Fibroblast of gingiva (primary cell): ENCODE results near the gene FLNC.
A peak's percentile ranks its signal among the peaks of the same experiment; 100 is the strongest.

Source experiments
- DNase-seq: peaks from one replicate; pipeline ENCODE4 v3.0.0-alpha.2; 2011; ENCODE audit warnings: low read depth

FLNC gene, protein sequence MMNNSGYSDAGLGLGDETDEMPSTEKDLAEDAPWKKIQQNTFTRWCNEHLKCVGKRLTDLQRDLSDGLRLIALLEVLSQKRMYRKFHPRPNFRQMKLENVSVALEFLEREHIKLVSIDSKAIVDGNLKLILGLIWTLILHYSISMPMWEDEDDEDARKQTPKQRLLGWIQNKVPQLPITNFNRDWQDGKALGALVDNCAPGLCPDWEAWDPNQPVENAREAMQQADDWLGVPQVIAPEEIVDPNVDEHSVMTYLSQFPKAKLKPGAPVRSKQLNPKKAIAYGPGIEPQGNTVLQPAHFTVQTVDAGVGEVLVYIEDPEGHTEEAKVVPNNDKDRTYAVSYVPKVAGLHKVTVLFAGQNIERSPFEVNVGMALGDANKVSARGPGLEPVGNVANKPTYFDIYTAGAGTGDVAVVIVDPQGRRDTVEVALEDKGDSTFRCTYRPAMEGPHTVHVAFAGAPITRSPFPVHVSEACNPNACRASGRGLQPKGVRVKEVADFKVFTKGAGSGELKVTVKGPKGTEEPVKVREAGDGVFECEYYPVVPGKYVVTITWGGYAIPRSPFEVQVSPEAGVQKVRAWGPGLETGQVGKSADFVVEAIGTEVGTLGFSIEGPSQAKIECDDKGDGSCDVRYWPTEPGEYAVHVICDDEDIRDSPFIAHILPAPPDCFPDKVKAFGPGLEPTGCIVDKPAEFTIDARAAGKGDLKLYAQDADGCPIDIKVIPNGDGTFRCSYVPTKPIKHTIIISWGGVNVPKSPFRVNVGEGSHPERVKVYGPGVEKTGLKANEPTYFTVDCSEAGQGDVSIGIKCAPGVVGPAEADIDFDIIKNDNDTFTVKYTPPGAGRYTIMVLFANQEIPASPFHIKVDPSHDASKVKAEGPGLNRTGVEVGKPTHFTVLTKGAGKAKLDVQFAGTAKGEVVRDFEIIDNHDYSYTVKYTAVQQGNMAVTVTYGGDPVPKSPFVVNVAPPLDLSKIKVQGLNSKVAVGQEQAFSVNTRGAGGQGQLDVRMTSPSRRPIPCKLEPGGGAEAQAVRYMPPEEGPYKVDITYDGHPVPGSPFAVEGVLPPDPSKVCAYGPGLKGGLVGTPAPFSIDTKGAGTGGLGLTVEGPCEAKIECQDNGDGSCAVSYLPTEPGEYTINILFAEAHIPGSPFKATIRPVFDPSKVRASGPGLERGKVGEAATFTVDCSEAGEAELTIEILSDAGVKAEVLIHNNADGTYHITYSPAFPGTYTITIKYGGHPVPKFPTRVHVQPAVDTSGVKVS (N-terminal part only)

DNA sequence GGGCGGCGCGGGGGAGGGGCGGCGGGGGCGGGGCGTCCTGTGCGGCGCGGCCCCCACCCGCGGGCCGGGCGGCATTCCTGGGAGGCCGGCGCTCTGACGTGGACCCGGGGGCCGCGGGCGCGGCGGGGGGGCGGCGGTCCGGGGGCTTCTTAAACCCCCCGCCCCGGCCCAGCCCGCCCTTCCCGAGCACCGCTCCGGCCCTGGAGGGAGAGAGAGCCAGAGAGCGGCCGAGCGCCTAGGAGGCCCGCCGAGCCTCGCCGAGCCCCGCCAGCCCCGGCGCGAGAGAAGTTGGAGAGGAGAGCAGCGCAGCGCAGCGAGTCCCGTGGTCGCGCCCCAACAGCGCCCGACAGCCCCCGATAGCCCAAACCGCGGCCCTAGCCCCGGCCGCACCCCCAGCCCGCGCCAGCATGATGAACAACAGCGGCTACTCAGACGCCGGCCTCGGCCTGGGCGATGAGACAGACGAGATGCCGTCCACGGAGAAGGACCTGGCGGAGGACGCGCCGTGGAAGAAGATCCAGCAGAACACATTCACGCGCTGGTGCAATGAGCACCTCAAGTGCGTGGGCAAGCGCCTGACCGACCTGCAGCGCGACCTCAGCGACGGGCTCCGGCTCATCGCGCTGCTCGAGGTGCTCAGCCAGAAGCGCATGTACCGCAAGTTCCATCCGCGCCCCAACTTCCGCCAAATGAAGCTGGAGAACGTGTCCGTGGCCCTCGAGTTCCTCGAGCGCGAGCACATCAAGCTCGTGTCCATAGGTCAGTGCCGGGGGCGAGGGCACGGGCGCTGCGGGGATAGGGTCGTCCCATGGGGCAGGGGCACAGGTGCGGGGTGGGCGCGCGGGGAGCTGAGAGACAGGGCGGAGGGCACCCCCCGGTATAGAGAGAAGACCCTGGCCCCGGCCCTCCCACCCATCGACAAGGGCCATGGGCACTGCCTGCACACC, at the start of gene FLNC:
Gene FLNC (plus strand): TSS at position 176 of the 947 bp plus-strand sequence. CDS start 232 bp downstream, at position 408.
- peak; percentile 57 for DNase-seq

DNA sequence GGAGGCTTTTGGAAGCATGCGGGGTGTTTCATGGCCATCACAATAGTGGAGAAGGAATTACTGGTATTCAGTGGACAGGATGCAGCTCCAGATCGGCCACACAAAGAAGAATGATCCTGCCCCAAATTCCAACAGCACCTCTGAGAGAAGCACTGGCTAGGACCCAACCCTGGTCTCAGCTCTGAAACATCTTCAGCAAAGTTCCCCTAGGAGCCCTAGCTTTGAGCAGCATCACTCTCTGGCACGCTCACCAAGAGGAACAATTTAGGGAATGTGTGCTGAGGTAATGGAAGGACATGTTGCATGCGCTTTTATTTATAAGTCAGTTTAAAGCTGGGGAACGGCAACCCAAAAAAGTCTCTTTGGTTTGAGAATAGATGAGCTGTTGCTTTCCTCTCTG, 49.1 kb upstream of the FLNC start:
- peak; percentile 45 for DNase-seq

DNA sequence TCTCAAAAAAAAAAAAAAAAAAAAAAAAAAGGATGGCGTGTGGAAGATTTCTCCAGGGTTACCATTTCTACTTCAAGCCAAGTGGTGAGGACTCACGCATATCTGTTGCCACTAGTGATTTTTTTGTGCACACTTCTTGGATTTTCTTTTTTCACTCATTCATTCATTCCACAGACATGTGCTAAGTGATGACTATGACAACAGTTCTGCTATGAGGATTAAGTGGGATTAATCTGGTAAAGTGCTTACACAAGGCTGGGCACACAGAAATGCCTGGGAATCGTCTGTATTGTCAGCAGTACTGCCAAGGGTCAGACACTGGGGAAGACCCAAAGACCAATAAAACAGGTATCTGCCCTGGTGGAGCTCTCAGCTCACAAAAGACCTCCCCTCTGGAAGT, 48.4 kb upstream of the FLNC start:
- DNase-seq, result no peak

DNA sequence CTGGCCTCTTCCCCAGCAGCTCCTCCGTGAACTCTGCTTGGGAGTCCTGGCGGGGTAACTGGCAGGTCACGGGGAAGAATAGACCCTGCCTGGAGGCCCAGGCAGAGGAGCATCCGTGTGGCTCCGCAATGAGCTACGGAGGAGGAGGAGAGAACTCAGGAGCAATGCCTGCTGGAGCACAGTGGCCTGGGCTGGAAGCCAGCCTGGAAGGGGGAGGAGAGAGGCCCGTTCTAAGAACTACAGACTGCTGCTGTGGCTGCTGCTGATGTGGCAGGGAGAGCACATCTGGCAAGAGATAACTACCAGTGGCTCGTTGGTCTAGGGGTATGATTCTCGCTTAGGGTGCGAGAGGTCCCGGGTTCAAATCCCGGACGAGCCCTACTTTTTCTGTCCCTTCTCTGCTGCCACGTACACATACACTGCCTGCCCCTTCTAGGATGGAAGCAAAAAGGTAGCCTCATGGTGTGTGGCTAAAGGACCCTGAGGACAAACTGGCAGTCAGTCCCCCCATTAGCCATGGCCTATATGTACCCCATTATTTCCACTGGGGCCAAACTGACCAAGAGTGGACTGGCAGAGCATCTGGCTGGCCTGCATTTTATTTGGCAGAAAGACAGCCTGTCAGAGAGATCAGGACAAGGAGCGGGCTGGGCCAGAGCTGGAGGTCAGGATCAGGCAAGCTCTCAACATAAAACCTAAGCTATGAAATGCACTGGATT, 46.9 kb upstream of the FLNC start:
- peak; percentile 82 for DNase-seq

DNA sequence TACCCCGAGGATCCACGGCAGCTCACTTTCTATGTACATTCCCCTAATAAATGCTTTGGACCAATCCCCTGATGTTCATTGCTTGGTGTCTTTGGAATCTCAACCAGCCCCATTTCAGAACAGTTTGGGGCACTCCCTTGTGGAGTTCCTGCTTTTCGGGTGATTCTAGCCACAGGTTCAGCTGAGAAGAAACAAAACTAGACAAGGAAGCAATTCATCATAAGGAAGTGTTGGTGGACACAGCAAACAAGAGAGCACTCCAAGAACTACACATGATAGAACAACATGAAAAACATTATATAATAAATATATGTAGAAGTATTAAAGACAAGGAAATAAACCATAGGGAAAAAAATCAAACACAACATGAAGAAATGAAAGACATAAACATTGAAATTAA, 44.5 kb upstream of the FLNC start:
- no peak for DNase-seq

DNA sequence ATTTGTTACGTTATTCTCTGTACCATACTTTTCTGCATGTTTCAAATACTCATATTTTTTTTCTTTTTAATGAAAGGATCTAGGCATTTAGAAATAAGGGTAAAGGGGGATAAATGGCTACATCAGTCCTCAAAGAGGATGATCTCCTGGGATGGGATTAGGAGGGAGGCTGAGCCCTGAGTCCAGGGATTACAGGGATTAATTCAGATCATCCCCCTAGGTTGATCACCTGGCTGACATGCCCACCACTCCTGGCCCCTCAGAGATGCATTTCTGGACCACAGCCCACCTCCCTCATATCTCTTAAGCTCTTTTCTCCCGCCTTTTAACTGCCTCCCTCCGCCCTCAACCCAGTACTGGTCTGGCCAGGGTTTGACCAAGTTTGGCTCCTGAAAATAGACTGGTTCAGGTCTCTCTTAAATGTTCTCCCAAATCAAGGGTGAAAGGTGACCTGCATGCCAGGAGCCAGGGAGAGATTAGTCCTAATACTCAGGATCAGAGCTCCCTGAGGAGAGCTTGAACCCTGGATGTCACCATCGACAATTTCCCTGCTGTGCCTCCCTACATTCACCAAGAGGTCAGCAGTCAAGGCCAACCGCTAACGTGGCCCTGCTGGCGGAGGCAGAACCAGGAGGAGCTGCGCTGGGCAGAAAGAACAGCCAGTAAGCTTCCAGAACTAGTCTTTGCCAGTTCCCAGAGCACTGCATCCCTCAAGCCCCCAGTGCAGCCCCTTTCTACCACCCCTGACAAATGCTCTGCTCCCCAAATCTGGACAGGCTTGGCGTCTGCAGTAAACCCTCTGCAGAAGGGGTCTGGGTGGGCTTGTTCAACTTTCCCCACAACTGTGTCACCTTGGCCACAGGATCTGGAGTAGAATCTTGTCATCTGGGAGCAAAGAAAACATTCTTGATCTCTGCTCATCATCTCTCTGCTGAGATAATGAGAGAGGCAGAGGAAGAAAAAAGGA, 41.5 kb upstream of the FLNC start:
- DNase-seq, result no peak

DNA sequence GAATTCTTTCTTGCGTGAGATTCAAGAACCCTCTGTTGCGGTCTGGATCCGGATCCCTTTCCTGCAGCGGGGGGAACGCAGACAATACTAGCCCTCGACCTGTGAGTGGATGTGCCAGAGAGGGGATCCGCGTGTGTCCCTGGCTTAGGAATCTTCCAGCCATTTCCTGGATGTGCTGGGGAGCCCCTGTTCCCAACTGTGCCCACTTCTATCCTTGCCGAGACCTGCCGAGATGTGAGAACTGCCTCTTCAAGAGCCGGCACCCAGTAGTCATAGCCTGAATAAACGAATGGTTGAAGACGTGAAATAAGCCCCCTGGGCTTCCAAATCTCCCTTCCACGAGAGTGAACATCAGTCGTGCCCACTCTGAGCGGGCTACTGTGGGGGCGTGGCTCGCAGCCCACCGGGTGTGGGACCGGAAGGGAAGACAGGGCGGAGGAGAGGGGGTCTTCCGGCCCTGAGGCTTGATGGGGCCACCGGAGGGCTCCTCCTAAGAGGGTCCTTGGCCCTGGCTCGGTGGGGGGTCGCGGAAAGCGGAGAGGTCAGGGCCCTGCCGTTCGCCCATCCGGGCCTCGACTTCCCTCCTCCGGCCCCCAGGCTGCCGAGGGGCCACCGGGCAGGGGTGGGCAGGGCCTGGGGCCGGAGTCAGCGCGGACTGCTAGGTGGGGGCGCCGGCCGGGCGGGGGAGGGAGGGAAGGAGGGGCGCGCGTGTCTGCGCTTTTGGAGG, 39.7 kb upstream of the FLNC start:
- DNase-seq, result no peak

DNA sequence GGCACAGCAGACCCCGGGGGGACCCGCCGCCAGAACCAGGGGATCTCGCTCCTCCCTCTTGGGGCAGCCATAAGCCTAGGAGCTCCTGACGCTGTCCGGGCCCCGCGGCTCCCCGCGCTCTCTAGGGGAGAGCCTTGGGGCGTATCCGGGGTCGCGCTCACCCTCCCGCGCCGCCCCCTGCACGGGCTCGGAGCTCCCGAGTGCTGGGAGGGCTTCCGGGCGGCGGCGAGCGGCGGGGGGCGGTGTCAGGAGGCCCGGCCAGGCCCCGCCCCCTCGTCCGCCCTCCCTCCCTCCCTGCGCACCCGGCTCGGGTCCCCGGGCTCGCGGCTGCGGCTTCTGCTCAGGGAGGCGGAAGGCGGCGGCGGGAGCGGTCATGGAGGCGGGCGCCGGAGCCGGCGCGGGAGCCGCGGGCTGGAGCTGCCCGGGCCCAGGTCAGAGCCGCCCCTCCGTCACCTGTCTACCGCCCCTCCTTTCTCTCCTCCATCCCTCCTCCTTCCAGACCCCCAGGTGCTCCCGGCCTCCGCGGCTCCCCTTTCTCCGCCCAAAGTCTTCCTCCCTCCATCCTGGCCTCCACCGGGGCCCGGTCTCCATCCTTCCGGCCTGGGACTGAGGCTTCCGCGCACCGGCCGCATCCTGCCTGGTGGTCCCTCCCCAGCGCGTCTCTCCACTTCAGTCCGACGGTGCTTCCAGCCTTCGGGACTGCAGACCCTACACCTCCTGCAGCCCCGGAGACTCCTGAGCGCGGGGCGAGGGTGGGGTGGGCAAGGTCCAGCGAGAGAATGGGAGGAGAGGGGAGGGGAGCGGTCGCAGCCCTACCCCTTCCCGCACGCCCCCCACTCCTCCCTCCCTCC, 38.9 kb upstream of the FLNC start, which contains the start of gene CCDC136:
Gene CCDC136 (plus strand): TSS at position 848 of the 851 bp plus-strand sequence. CDS start 444 bp downstream, outside the sequence.
- peak; percentile 44 for DNase-seq

DNA sequence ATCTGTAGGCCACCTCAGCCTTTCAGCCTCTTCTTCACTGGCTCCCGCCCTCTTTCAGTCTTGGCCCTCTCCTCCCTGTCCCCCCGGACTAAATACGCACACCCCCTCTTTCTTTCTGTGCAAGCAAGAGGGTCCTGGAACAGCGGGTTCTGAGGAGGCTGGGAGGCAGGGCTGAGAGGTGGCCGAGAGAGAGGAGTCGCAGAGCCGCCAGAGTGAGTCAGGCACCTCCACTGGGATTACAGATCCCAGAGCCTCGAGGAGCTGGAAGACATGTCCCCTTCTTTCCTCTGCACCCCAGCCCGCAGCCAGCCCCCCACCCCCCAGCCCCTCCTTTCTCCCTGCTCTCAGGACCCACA, 38.3 kb upstream of the FLNC start:
- DNase-seq, result no peak

DNA sequence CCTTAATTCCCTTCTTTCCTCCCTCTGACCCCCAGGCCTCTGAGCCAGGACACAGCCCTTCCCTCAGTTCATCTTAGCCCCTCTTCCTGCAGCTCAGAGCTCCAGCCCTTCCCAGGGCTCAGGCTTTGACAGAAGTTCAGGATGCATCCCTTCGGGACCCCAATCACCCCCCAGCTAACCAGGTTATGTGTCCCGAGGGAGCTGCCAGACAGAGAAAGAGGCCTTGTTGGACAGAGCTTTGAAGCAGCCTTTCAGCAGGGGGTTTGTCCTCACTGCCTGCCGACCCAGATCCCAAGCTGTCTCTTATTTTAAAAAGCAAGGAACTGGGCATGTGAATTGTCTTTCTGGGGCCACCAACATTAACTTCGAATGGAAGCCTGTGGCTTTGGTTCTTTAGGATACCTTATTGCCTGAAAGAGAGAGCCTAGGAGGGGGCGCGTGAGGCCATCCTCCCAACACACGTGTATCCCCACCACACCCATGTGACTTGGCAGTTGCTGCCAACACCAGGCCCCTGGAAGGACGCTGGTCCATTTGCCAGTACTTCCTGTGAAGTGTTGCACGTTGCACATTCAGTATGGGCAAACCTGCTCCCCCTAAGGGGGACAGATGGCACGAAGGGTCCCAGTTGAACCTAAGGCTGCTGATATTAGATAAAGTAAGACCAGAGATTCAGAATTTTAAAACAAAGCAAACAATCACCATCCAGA, 37.6 kb upstream of the FLNC start:
- DNase-seq, result no peak

DNA sequence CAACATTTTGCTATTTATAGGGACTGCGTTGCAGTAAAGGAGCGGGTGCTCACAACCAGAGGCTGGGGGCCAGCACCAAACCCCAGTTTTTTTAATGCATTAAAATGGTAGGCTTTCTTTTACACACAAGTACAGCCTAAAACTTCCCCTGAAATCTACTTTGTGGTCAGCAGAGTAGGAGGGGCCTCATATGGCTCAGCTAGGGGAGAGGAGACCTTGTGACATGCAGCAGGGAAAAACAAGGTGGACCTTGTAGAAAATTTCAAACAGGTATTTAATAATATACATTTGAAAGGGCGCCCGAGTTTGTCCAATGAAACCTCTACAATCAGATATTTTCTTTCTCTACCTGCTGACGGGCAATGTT, 37.0 kb upstream of the FLNC start:
- DNase-seq, result no peak

DNA sequence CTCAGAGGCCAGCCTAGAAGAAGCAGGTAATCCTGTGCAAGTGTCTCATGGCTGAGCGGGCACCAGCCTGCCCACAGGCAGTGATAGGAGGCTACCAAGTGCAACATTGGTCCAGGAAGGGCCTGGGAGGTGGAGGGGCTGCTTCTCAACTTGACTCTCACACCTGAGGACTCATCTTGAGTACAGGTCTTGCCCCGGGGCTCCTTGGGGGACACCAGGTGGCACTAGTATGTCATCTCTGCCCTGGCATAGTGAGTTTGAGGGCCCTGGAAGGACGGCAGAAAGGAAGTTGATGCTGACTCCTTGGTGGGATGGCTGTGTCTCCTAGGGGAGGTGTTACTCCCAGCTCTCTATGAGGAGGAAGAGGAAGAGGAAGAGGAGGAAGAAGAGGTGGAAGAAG, 36.2 kb upstream of the FLNC start:
- DNase-seq, result no peak

DNA sequence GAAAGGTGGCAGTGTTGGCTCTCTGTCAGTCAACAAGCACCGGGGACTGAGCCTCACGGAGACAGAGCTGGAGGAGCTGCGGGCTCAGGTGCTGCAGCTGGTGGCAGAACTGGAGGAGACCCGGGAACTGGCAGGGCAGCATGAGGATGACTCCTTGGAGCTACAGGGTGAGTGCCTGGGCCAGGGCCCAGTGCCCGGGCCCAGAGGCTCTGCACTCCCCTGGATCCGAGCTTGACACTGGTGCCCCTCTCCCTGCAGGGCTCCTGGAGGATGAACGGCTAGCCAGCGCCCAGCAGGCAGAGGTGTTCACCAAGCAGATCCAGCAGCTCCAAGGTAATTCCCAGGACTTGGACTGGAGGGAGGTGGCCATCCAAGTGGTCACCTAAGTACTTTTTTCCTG, 35.8 kb upstream of the FLNC start:
- DNase-seq, result no peak

DNA sequence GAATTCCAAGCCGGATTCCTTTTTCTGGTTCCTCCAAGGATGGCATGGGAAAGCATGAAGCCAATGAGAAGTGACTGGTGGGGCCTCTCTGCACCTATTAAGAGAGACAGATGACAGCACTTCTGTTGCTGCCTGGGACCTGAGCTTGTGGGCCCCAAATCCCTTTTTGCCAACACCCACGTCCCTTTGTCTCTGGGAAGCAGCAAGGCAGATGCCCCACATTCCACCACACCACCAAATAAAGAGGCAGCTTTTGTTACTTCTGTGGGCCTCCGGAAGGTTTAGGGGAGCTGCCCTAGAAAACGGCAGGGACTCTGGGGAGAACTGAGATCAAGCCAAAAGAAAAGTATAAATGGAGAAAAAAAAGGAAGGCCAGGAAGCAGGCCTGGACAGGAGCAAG, 35.1 kb upstream of the FLNC start:
- DNase-seq, result no peak

DNA sequence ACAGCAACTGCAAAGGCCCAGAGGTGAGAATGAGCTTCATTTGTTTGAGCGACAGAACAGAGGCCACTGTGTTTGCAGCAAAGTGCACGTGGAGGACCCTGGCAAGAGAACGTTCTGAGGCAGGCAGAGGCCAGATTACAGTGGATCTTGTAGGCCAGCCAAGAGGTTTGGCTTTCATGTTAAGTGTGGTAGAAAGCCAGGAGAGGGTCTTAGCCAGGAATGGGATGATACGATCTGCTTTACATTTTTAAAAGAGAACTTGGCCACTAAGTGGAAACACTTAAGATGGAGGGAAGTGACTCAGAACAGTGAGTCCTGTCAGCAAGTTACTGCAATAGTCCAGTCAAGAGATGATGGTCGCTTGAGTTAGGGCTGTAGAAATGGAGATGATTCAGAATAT, 33.9 kb upstream of the FLNC start:
- peak; percentile 42 for DNase-seq

DNA sequence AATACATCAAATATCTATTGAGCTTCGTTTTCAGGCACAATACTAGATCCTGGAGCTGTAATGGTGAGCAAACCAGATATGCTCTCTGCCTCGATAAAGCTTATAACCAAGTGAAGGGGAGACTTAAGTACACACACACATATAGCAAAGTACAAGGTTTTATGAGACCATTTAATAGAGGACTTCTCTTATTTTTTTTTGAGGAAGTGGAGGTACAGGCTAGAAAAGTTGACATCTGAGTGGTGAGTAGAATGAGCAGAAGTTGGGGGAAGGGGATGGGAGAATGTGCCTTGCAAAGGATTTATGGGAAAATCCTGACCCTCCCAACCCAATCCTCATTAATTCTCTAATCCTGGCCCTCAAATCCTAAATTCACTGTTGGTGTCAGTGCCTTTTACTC, 30.8 kb upstream of the FLNC start:
- DNase-seq, result no peak

DNA sequence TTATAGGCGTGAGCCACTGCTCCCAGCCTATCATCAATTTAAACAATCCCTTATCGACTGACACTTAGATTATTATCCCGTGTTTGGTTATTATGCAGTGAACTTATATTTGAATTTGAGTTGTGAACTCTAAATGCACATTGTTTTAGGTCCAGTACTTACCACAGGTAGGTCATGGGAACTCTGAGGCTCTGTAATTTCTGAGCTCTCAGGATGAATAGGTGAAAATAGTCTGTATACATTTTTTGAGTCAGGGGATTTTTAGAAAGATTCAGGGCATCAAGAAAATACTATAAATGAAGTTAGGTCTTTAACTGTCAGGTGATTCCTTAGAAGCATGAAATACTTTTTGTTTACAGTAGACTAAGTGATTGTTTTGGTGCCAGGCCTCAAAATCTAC, 29.6 kb upstream of the FLNC start:
- DNase-seq, result no peak
